Measurements from ENCODE around the gene SBNO2.

DNA sequence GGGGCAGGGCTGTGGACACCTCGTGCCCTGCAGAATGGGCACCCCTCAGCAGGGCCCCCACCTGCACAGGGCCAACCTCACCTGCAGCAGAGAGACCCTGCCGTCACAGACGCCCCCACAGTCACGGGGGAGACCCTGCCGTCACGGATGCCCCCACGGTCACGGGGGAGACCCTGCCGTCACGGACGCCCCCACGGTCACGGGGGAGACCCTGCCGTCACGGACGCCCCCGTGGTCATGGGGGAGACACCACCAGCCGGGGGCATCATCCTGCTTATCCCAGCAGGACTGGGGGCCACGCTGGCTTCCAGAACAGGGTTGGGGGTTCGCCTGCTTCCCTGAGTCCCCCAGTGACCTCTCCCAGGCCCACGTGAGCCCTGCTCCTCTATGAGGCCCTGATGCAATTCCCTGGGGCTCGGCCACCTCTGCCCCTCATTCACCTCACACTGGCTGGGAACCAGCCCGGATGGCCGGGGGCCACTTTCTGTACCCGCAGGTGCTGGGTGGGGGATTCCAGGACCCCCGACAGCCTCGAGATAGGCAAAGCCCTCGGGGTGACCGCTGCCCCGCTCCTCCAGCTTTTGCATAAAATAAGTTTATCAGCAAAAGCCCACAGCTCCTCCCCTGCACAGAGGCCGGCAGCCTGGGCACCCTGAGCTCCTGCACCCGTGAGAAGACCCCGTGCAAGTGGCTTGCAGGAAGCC is 23.6 kb downstream of the SBNO2 start:
- TF ChIP-seq, protein P1, sequence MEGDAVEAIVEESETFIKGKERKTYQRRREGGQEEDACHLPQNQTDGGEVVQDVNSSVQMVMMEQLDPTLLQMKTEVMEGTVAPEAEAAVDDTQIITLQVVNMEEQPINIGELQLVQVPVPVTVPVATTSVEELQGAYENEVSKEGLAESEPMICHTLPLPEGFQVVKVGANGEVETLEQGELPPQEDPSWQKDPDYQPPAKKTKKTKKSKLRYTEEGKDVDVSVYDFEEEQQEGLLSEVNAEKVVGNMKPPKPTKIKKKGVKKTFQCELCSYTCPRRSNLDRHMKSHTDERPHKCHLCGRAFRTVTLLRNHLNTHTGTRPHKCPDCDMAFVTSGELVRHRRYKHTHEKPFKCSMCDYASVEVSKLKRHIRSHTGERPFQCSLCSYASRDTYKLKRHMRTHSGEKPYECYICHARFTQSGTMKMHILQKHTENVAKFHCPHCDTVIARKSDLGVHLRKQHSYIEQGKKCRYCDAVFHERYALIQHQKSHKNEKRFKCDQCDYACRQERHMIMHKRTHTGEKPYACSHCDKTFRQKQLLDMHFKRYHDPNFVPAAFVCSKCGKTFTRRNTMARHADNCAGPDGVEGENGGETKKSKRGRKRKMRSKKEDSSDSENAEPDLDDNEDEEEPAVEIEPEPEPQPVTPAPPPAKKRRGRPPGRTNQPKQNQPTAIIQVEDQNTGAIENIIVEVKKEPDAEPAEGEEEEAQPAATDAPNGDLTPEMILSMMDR (IDR thresholded peaks at IDR 0.05) = no peak
- no peak for TF ChIP-seq POLR2A (IDR thresholded peaks at IDR 0.05)

Data from Peyer's patch (tissue), 4 donors.